ENCODE data around the gene PGLYRP3.
"Not testable (repeated sequence)": the region's sequence is repeated elsewhere in the genome, so short reads cannot be mapped to it uniquely, and the experiment has no call there.

PGLYRP3 gene

GRCh38 chr1:153348511-153349362, 36.0 kb upstream of the PGLYRP3 start, which contains the start of gene PGLYRP4:
Gene PGLYRP4, minus strand, starts transcription at chr1:153348841. Its CDS starts 909 bp downstream, at chr1:153347932.
- no peak for DNase-seq

- no peak for DNase-seq
Observed at GRCh38 chr1:153347856-153348255, 35.1 kb upstream of the PGLYRP3 start.

GRCh38 chr1:153347049-153347448, 34.3 kb upstream of the PGLYRP3 start:
- not testable (repeated sequence) for DNase-seq

- no peak for DNase-seq
Observed at GRCh38 chr1:153346077-153346723, 33.4 kb upstream of the PGLYRP3 start.

GRCh38 chr1:153345187-153346076, 32.7 kb upstream of the PGLYRP3 start:
- DNase-seq = no peak

- no peak for DNase-seq
Observed at GRCh38 chr1:153344718-153345025, 31.9 kb upstream of the PGLYRP3 start.

GRCh38 chr1:153343811-153344717, 31.3 kb upstream of the PGLYRP3 start:
- no peak for DNase-seq

GRCh38 chr1:153343040-153343681, 30.4 kb upstream of the PGLYRP3 start:
- DNase-seq = no peak

GRCh38 chr1:153342178-153342577, 29.4 kb upstream of the PGLYRP3 start:
- no peak for DNase-seq

- no peak for DNase-seq
Observed at GRCh38 chr1:153341431-153341934, 28.7 kb upstream of the PGLYRP3 start.

GRCh38 chr1:153340356-153340755, 27.6 kb upstream of the PGLYRP3 start:
- DNase-seq = no peak

- DNase-seq = no peak
Observed at GRCh38 chr1:153339802-153340201, 27.1 kb upstream of the PGLYRP3 start.

GRCh38 chr1:153337980-153338853, 25.5 kb upstream of the PGLYRP3 start:
- DNase-seq = no peak

GRCh38 chr1:153336650-153337049, 23.9 kb upstream of the PGLYRP3 start:
- no peak for DNase-seq

GRCh38 chr1:153333902-153334301, 21.1 kb upstream of the PGLYRP3 start:
- DNase-seq = no peak

- no peak for DNase-seq
Observed at GRCh38 chr1:153324912-153325311, 12.2 kb upstream of the PGLYRP3 start.

GRCh38 chr1:153322568-153322967, 9.8 kb upstream of the PGLYRP3 start:
- no peak for DNase-seq

GRCh38 chr1:153318145-153318544, 5.4 kb upstream of the PGLYRP3 start:
- not testable (repeated sequence) for DNase-seq

- not testable (repeated sequence) for DNase-seq
Observed at GRCh38 chr1:153316013-153316412, 3.3 kb upstream of the PGLYRP3 start.

- DNase-seq = not testable (repeated sequence)
Observed at GRCh38 chr1:153314388-153314787, 1.6 kb upstream of the PGLYRP3 start.
